Measurements from ENCODE around the gene ATG9B.

- TF ChIP-seq CTCF (IDR thresholded peaks at IDR 0.05), result no peak
- TF ChIP-seq POLR2AphosphoS5 (IDR thresholded peaks at IDR 0.05; ENCODE audit: low read depth, low read length), result no peak
- TF ChIP-seq TCF7L2 (IDR thresholded peaks at IDR 0.05; ENCODE audit: low read depth, low read length), result no peak
- TF ChIP-seq REST (IDR thresholded peaks at IDR 0.05; ENCODE audit: insufficient read depth in 1 of 2, low read depth in 2 of 2, low read length in 1 of 2), result no peak
Measured at GRCh38 chr7:151023232-151023631, 1.1 kb downstream of the ATG9B start.

All from Panc1 (cell line).